ENCODE data around the gene MT4. TPM values are rescaled to one million over a fixed set of nuclear protein-coding genes. Genes with fewer than 3 reads are reported as not detected.

MT4 gene
- total RNA-seq, 1 experiment from 2014 or later: not detected

DNA sequence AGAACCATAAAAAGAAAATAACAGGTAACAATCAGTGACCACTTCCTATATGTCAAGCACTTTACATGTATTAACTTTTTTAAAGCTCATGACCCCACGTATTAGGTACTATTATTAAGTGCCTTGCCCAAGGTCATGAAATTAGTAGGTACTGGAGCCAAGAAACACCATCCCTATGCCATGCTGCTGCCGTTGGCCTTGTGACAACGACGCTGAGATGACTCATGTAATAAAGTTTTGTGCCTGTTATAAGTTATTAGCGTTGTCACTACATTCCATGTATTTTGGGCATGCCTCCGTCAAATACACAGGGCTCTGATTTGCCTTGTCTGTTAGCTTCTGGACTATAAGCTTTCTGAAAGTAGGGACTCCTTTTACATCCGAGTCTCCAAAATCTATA is 46.4 kb upstream of the MT4 start:
- no peaks in the 10 kb centered on the region; the same call in 1 of the 2 replicates for H3K9me2 ChIP-seq (replicated peaks; ENCODE audit: low read length)
- peak overlapping the region; percentile 92 for H3K4me3 ChIP-seq (ENCODE audit: low read length)
- DNase-seq (peak; percentile 81), ATAC-seq (peak; percentile 28)
- H3K4me2 ChIP-seq (ENCODE audit: low read length): peak overlapping the region; percentile 85
- H3K9me3 ChIP-seq (ENCODE audit: low read length): no peaks in the 10 kb centered on the region
- H3K79me2 ChIP-seq (ENCODE audit: low read length): peaks cover 24% of the 10 kb centered on the region
- H3K27ac ChIP-seq (ENCODE audit: low read length): no peak overlapping the region
- intact Hi-C loops (cut with micrococcal nuclease): no loop called here
- H3F3A ChIP-seq (ENCODE audit: low read length, unreplicated experiment): no peaks in the 10 kb centered on the region
- peaks cover 39% of the 10 kb centered on the region for H3K4me1 ChIP-seq (ENCODE audit: insufficient read depth, low read length)
- ChIA-PET POLR2A (ENCODE audit: unreplicated experiment) (no interaction called here), CTCF (no interaction called here)
- no peak overlapping the region for H3K9ac ChIP-seq (ENCODE audit: low read length)
- TF ChIP-seq EZH2 (IDR thresholded peaks at IDR 0.05; ENCODE audit: low read length, unreplicated experiment) (no peak), EZH2phosphoT487 (IDR thresholded peaks at IDR 0.05; ENCODE audit: borderline replicate concordance, low read length) (no peak), CTCF (conservative IDR thresholded peaks at IDR 0.05; ENCODE audit: low read depth, low read length) (no peak)
- no peaks in the 10 kb centered on the region for H3K27me3 ChIP-seq (ENCODE audit: low read length)
- H4K20me1 ChIP-seq (ENCODE audit: low read length): peaks cover 5% of the 10 kb centered on the region
- BruUV-seq (replicated peaks): TSS peak; percentile 62
- no peak overlapping the region for H2AFZ ChIP-seq (ENCODE audit: low read length)
- no peaks in the 10 kb centered on the region for H3K36me3 ChIP-seq (ENCODE audit: low read depth, low read length)

- Histone ChIP-seq H3K4me2 (ENCODE audit: low read length) (peak within 1 kb of the TSS; percentile 85), H3K79me2 (ENCODE audit: low read length) (peaks cover 24% of the 10 kb centered on the region), H3K27me3 (ENCODE audit: low read length) (no peaks in the 10 kb centered on the region), H3K9ac (ENCODE audit: low read length) (peak within 1 kb of the TSS; percentile 86), H2AFZ (ENCODE audit: low read length) (peak within 1 kb of the TSS; percentile 99), H3K4me1 (ENCODE audit: insufficient read depth, low read length) (peaks cover 28% of the 10 kb centered on the region), H3F3A (ENCODE audit: low read length, unreplicated experiment) (no peaks in the 10 kb centered on the region), H4K20me1 (ENCODE audit: low read length) (no peaks in the 10 kb centered on the region), H3K27ac (ENCODE audit: low read length) (peak within 1 kb of the TSS; percentile 67), H3K9me3 (ENCODE audit: low read length) (no peaks in the 10 kb centered on the region), H3K9me2 (replicated peaks; ENCODE audit: low read length) (no peaks in the 10 kb centered on the region; the same call in 1 of the 2 replicates), H3K4me3 (ENCODE audit: low read length) (peak within 1 kb of the TSS; percentile 92), H3K36me3 (ENCODE audit: low read depth, low read length) (no peaks in the 10 kb centered on the region)
- POLR2A ChIA-PET (ENCODE audit: unreplicated experiment): no interaction called here
- intact Hi-C loops (cut with micrococcal nuclease): no loop called here
- TF ChIP-seq EZH2phosphoT487 (IDR thresholded peaks at IDR 0.05; ENCODE audit: borderline replicate concordance, low read length) (no peak), CTCF (conservative IDR thresholded peaks at IDR 0.05; ENCODE audit: low read depth, low read length) (no peak), EZH2 (IDR thresholded peaks at IDR 0.05; ENCODE audit: low read length, unreplicated experiment) (no peak)
- no TSS peak for BruUV-seq (replicated peaks)
- ATAC-seq (peak; percentile 91), DNase-seq (peak; percentile 82)
- CTCF ChIA-PET: no interaction called here
Measured at GRCh38 chr16:56519459-56520250, 45.2 kb upstream of the MT4 start, which contains the start of gene BBS2. BBS2 (minus strand) TSS chr16:56520024; CDS start chr16:56519862, 162 bp downstream.

DNA sequence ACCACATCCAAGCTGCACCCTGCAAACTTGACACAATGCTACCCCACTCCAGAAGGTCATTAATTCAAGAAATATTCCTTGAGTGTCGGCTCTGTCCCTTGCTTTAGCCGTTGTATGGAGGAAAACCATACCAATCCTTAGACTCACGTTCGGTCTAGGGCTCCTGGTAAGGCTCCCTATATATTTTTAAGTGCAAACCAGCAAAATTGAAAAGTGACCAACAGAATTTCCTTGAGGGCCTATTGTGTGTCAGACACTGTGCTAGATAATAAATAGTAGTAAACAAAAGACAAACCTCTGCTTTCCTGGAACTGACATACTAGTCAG is 44.7 kb upstream of the MT4 start:
- peaks cover 23% of the 10 kb centered on the region for H3K4me1 ChIP-seq (ENCODE audit: insufficient read depth, low read length)
- H3K36me3 ChIP-seq (ENCODE audit: low read depth, low read length): no peaks in the 10 kb centered on the region
- peak overlapping the region; percentile 86 for H3K9ac ChIP-seq (ENCODE audit: low read length)
- no peaks in the 10 kb centered on the region; the same call in 1 of the 2 replicates for H3K9me2 ChIP-seq (replicated peaks; ENCODE audit: low read length)
- ATAC-seq (no peak), DNase-seq (no peak)
- H3F3A ChIP-seq (ENCODE audit: low read length, unreplicated experiment): no peaks in the 10 kb centered on the region
- ChIA-PET POLR2A (ENCODE audit: unreplicated experiment) (no interaction called here), CTCF (no interaction called here)
- H3K9me3 ChIP-seq (ENCODE audit: low read length): no peaks in the 10 kb centered on the region
- H2AFZ ChIP-seq (ENCODE audit: low read length): peak overlapping the region; percentile 99
- peaks cover 22% of the 10 kb centered on the region for H3K79me2 ChIP-seq (ENCODE audit: low read length)
- H3K4me3 ChIP-seq (ENCODE audit: low read length): peak overlapping the region; percentile 92
- no peak overlapping the region for H3K27ac ChIP-seq (ENCODE audit: low read length)
- no peaks in the 10 kb centered on the region for H3K27me3 ChIP-seq (ENCODE audit: low read length)
- no peak for TF ChIP-seq CTCF (conservative IDR thresholded peaks at IDR 0.05; ENCODE audit: low read depth, low read length)
- TF ChIP-seq EZH2 (IDR thresholded peaks at IDR 0.05; ENCODE audit: low read length, unreplicated experiment): no peak
- TF ChIP-seq EZH2phosphoT487 (IDR thresholded peaks at IDR 0.05; ENCODE audit: borderline replicate concordance, low read length): no peak
- H3K4me2 ChIP-seq (ENCODE audit: low read length): peak overlapping the region; percentile 85
- intact Hi-C loops (cut with micrococcal nuclease): no loop called here
- no peaks in the 10 kb centered on the region for H4K20me1 ChIP-seq (ENCODE audit: low read length)
- BruUV-seq (replicated peaks): TSS peak; percentile 60
